Thyroid gland (tissue), 4 donors: ENCODE measurements around the gene PCDH12. TPM values are rescaled to one million over a fixed set of nuclear protein-coding genes. Genes with fewer than 3 reads are reported as not detected.

Experiments
- DNase-seq, 2 donors: peaks; one replicate each; pipeline ENCODE4 v3.0.0-alpha.2; 2019
- H3K27ac ChIP-seq, 3 donors: fragments of 200-600 bp; sonication (generic); 1 replicate in 2 of 3; 2 replicates in 1 of 3; pipeline ENCODE4 v1.5.1; 2016 to 2019; ENCODE audit warnings: mild to moderate bottlenecking in 1 of 3, moderate library complexity in 1 of 3
- H3K27me3 ChIP-seq: fragments of 200-600 bp; sonication (generic); one replicate; pipeline ENCODE4 v1.5.1; 2019
- H3K36me3 ChIP-seq, 2 donors: fragments of 200-600 bp; sonication (generic); one replicate each; pipeline ENCODE4 v1.5.1; 2016 to 2019
- H3K4me1 ChIP-seq, 2 donors: fragments of 200-600 bp; sonication (generic); one replicate each; pipeline ENCODE4 v1.5.1; 2017 to 2019
- H3K4me3 ChIP-seq, 3 donors: fragments of 200-600 bp; sonication (generic); replicated peaks in 1 of 3; 1 replicate in 2 of 3; 2 replicates in 1 of 3; pipeline ENCODE4 v1.5.1; 2016; ENCODE audit warnings: mild to moderate bottlenecking in 1 of 3
- H3K9me3 ChIP-seq: fragments of 200-600 bp; sonication (generic); one replicate; pipeline ENCODE4 v1.5.1; 2017
- CTCF ChIP-seq, 6 experiments: fragments of 200-600 bp in 3 of 6; fragments of 450-650 bp in 3 of 6; sonication (generic) in 3 of 6; IDR thresholded peaks; one replicate each; pipeline ENCODE4 v1.5.1; 2016 to 2019; ENCODE audit warnings: antibody characterized with exemption in 6 of 6, mild to moderate bottlenecking in 2 of 6, inconsistent platforms in 1 of 6, moderate library complexity in 1 of 6
- POLR2A ChIP-seq, 2 donors: fragments of 450-650 bp; IDR thresholded peaks; one replicate each; pipeline ENCODE4 v1.6.1; 2017; ENCODE audit warnings: antibody characterized with exemption in 2 of 2, mild to moderate bottlenecking in 2 of 2, moderate library complexity in 1 of 2
- WGBS, 2 donors: methylation state at CpG; one replicate each; pipeline ENCODE4 v1.1.5; 2017; 5-methylcytosine and 5-hydroxymethylcytosine counted together
- intact Hi-C: fragments of 100-400 bp; cut with DNase I; formaldehyde crosslinking; loops from one replicate; pipeline ENCODE4 v1.15.1; 2023
- total RNA-seq, 4 donors: library from RNA; depleted of rRNA; stranded (reverse); fragments of >200 nt; gene quantifications; one replicate each; pipeline ENCODE4 v1.2.3, GENCODE V29; 2016

The PCDH12 gene
- total RNA-seq, 4 donors from 2014 or later: 7.7 to 23.2 (median 8.0) TPM

- H3K36me3 ChIP-seq: peaks cover 8 to 12% of the 10 kb centered on the region in 2 donors
- H3K9me3 ChIP-seq: no peaks in the 10 kb centered on the region
- H3K27ac ChIP-seq: no peak overlapping the region
- TF ChIP-seq POLR2A (IDR thresholded peaks at IDR 0.05) (no peak), CTCF (IDR thresholded peaks at IDR 0.05) (peak; percentile 49 to 79 (median 71))
- H3K4me3 ChIP-seq: no peak overlapping the region
- H3K27me3 ChIP-seq: no peaks in the 10 kb centered on the region
- DNase-seq: peak; percentile 82 to 87
- H3K4me1 ChIP-seq: peaks cover 7 to 15% of the 10 kb centered on the region in 2 donors
- intact Hi-C loops: loop anchor here (5.0 kb wide), 2 partner anchors 150 to 560 kb away; no protein-coding TSS in a partner anchor
- 7 to 8% methylated on average over 2 of the region's 2 CpGs for WGBS, 2 donors
Measured at GRCh38 chr5:141992349-141992963, 34.5 kb upstream of the PCDH12 start.

- Histone ChIP-seq H3K4me1 (peaks cover 7 to 10% of the 10 kb centered on the region in 2 donors), H3K36me3 (peaks cover 21 to 33% of the 10 kb centered on the region in 2 donors), H3K4me3 (no peak overlapping the region), H3K27ac (no peak overlapping the region), H3K27me3 (no peaks in the 10 kb centered on the region), H3K9me3 (no peaks in the 10 kb centered on the region)
- no peak for TF ChIP-seq POLR2A (IDR thresholded peaks at IDR 0.05)
- TF ChIP-seq CTCF (IDR thresholded peaks at IDR 0.05): no peak
- no peak for DNase-seq
- WGBS, 2 donors: 2 to 44% methylated on average over 1 of the region's 1 CpG
- intact Hi-C loops: loop anchor here (5.0 kb wide), 2 partner anchors 153 to 563 kb away; no protein-coding TSS in a partner anchor
Measured at GRCh38 chr5:141989720-141990119, 31.7 kb upstream of the PCDH12 start.

GRCh38 chr5:141986072-141986471, 28.1 kb upstream of the PCDH12 start:
- no peaks in the 10 kb centered on the region for H3K9me3 ChIP-seq
- no peak for DNase-seq
- H3K27ac ChIP-seq: no peak overlapping the region
- H3K36me3 ChIP-seq: peaks cover 50 to 54% of the 10 kb centered on the region in 2 donors
- H3K4me3 ChIP-seq: no peak overlapping the region
- H3K27me3 ChIP-seq: no peaks in the 10 kb centered on the region
- intact Hi-C loops: no loop called here
- TF ChIP-seq CTCF (IDR thresholded peaks at IDR 0.05): no peak
- TF ChIP-seq POLR2A (IDR thresholded peaks at IDR 0.05): no peak
- H3K4me1 ChIP-seq: no peaks in the 10 kb centered on the region

GRCh38 chr5:141982626-141983025, 24.6 kb upstream of the PCDH12 start:
- intact Hi-C loops: no loop called here
- DNase-seq: no peak
- Histone ChIP-seq H3K4me3 (no peak overlapping the region), H3K27ac (no peak overlapping the region), H3K36me3 (peaks cover 68 to 76% of the 10 kb centered on the region in 2 donors), H3K4me1 (no peaks in the 10 kb centered on the region), H3K27me3 (no peaks in the 10 kb centered on the region), H3K9me3 (no peaks in the 10 kb centered on the region)
- WGBS, 2 donors: 50 to 76% methylated on average over 2 of the region's 2 CpGs
- TF ChIP-seq CTCF (IDR thresholded peaks at IDR 0.05): no peak

GRCh38 chr5:141978389-141978788, 20.4 kb upstream of the PCDH12 start:
- TF ChIP-seq CTCF (IDR thresholded peaks at IDR 0.05) (no peak), POLR2A (IDR thresholded peaks at IDR 0.05) (no peak)
- intact Hi-C loops: no loop called here
- Histone ChIP-seq H3K4me3 (no peak overlapping the region), H3K9me3 (no peaks in the 10 kb centered on the region), H3K27me3 (no peaks in the 10 kb centered on the region), H3K4me1 (peaks cover 0 to 7% of the 10 kb centered on the region in 2 donors), H3K27ac (no peak overlapping the region), H3K36me3 (peaks cover 41 to 55% of the 10 kb centered on the region in 2 donors)
- no peak for DNase-seq
